A549 (cell line): ENCODE results near the gene ITM2B. TPM values are rescaled to one million over a fixed set of nuclear protein-coding genes. Genes with fewer than 3 reads are reported as not detected.
A peak's percentile ranks its signal among the peaks of the same experiment; 100 is the strongest.

Experiments used
- ATAC-seq, 2 experiments: fragments of 200-7000 bp in 1 of 2; fragments of >200 bp in 1 of 2; cut with Nextera tagmentation in 1 of 2; cut with Tn5 transposase in 1 of 2; 3 replicates each; pipeline versions ENCODE4 v1.8.0 to v1.9.1; 2018 to 2020; ENCODE audit warnings: mild to moderate bottlenecking in 1 of 2, moderate library complexity in 1 of 2
- CTCF ChIA-PET: fragments of 300-600 bp; sonication (Branson Sonifier 250); formaldehyde crosslinking; extraction: SDS; loops from one replicate; lab custom pipeline; 2021; ENCODE audit warnings: antibody characterized with exemption, inconsistent platforms; lab: Yijun Ruan, JAX
- POLR2A ChIA-PET: fragments of 350-600 bp; formaldehyde crosslinking; extraction: SDS; loops from one replicate; lab custom pipeline; 2021; ENCODE audit warnings: antibody characterized with exemption, inconsistent platforms; lab: Yijun Ruan, JAX
- DNase-seq, 2 experiments: peaks; one replicate each; pipeline versions ENCODE4 v3.0.0 to v3.0.0-alpha.2; 2011 to 2016; ENCODE audit warnings: low read depth in 1 of 2, low spot score in 1 of 2
- FAIRE-seq: peaks from 2 replicates; lab custom pipeline; 2011; peaks lifted over from hg19 to GRCh38; lab: Jason Lieb, UNC
- H3K27ac ChIP-seq, 2 experiments: fragments of >200 bp; sonication (Bioruptor Twin); formaldehyde crosslinking; 3 replicates each; pipeline ENCODE4 v1.5.1; 2016 to 2017
- H3K4me1 ChIP-seq: fragments of >200 bp; sonication (Bioruptor Twin); formaldehyde crosslinking; 3 replicates; pipeline ENCODE4 v1.6.1; 2016
- H3K4me2 ChIP-seq: fragments of >200 bp; sonication (Bioruptor Twin); formaldehyde crosslinking; 3 replicates; pipeline ENCODE4 v1.6.1; 2016
- H3K4me3 ChIP-seq: fragments of >200 bp; sonication (Bioruptor Twin); formaldehyde crosslinking; 3 replicates; pipeline ENCODE4 v1.5.1; 2016
- H3K9me3 ChIP-seq: fragments of >200 bp; sonication (Bioruptor Twin); formaldehyde crosslinking; 3 replicates; pipeline ENCODE4 v1.6.1; 2016
- BCL3 ChIP-seq: fragments of >200 bp; sonication (Bioruptor Twin); formaldehyde crosslinking; IDR thresholded peaks from 3 replicates; pipeline ENCODE4 v1.6.1; 2016
- CBX2 ChIP-seq: fragments of 200-600 bp; sonication (generic); IDR thresholded peaks from 2 replicates; pipeline ENCODE4 v1.6.1; 2016; ENCODE audit warnings: low read depth, mild to moderate bottlenecking, borderline replicate concordance
- CHD2 ChIP-seq: fragments of 150-350 bp; IDR thresholded peaks from 2 replicates; pipeline ENCODE4 v1.6.1; 2014; ENCODE audit warnings: low read length; ENCODE audit not compliant: partially characterized antibody
- CTCF ChIP-seq: fragments of >200 bp; sonication (Bioruptor Twin); formaldehyde crosslinking; IDR thresholded peaks from 3 replicates; pipeline ENCODE4 v1.5.1; 2016
- EHF ChIP-seq: fragments of 250-450 bp; sonication (Bioruptor Pico); IDR thresholded peaks from 2 replicates; pipeline ENCODE4 v1.5.0; 2020; ENCODE audit warnings: mild to moderate bottlenecking
- FOSL2 ChIP-seq, 2 experiments: fragments of 450-650 bp in 1 of 2; fragments of >200 bp in 1 of 2; sonication (Bioruptor Twin) in 1 of 2; formaldehyde crosslinking; IDR thresholded peaks; 2 replicates each; pipeline versions ENCODE4 v1.5.0 to v1.6.1; 2016 to 2020; ENCODE audit warnings: mild to moderate bottlenecking in 1 of 2, moderate library complexity in 1 of 2
- FOXS1 ChIP-seq: fragments of 250-450 bp; sonication (Bioruptor Pico); IDR thresholded peaks from 2 replicates; pipeline ENCODE4 v1.5.0; 2020; ENCODE audit warnings: mild to moderate bottlenecking, moderate library complexity
- HOXB13 ChIP-seq: fragments of 250-450 bp; sonication (Bioruptor Pico); IDR thresholded peaks from 2 replicates; pipeline ENCODE4 v1.5.0; 2020; ENCODE audit warnings: low read depth, mild to moderate bottlenecking, moderate library complexity
- HOXB5 ChIP-seq: fragments of 250-450 bp; sonication (Bioruptor Pico); IDR thresholded peaks from 2 replicates; pipeline ENCODE4 v1.5.0; 2020; ENCODE audit warnings: mild to moderate bottlenecking, moderate library complexity
- JUN ChIP-seq, 2 experiments: fragments of >200 bp; sonication (Bioruptor Twin); formaldehyde crosslinking; IDR thresholded peaks; 2 replicates in 1 of 2; 3 replicates in 1 of 2; pipeline ENCODE4 v1.6.1; 2016 to 2017
- KDM1A ChIP-seq: fragments of 200-600 bp; sonication (generic); IDR thresholded peaks from 2 replicates; pipeline ENCODE4 v1.6.1; 2016; ENCODE audit warnings: low read depth, mild to moderate bottlenecking
- MAFK ChIP-seq: fragments of 450-650 bp; IDR thresholded peaks from 2 replicates; pipeline ENCODE4 v1.6.1; 2014; ENCODE audit not compliant: partially characterized antibody
- PHF8 ChIP-seq: fragments of 200-600 bp; sonication (generic); IDR thresholded peaks from 2 replicates; pipeline ENCODE4 v1.6.1; 2016; ENCODE audit warnings: low read depth, mild to moderate bottlenecking, antibody characterized with exemption, moderate library complexity, borderline replicate concordance
- POLR2A ChIP-seq: IDR thresholded peaks from 2 replicates; pipeline ENCODE4 v1.6.1; 2012; ENCODE audit warnings: mild to moderate bottlenecking, low read length
- REST ChIP-seq: fragments of 200-600 bp; sonication (generic); IDR thresholded peaks from 2 replicates; pipeline ENCODE4 v1.6.1; 2016; ENCODE audit warnings: antibody characterized with exemption, mild to moderate bottlenecking, moderate library complexity
- ZSCAN20 ChIP-seq: fragments of 250-450 bp; sonication (Bioruptor Pico); IDR thresholded peaks from 2 replicates; pipeline ENCODE4 v1.8.0; 2022; ENCODE audit warnings: mild to moderate bottlenecking, moderate library complexity
- WGBS: methylation state at CpG from one replicate; pipeline ENCODE4 v1.1.6; 2017; ENCODE audit errors: missing lambda C conversion rate; 5-methylcytosine and 5-hydroxymethylcytosine counted together
- polyA minus RNA-seq: library from RNA; depleted of rRNA, polyadenylated mRNA; stranded (reverse); fragments of >200 nt; gene quantifications from 2 replicates; pipeline ENCODE4 v1.2.3, GENCODE V29; 2011; rRNA and poly(A)+ RNA removed
- polyA plus RNA-seq, 4 experiments: library from polyadenylated mRNA; depleted of rRNA in 3 of 4; stranded (reverse); fragments of >200 nt; fragmentation: RNase III in 1 of 4; extraction: RNeasy Plus Mini Kit Qiagen cat#74134 plus additional on column Dnase treatment in 1 of 4; gene quantifications; 2 replicates in 3 of 4; 3 replicates in 1 of 4; pipeline ENCODE4 v1.2.3, GENCODE V29; 2011 to 2017
- TF ChIP-seq, protein P1 (sequence below): IDR thresholded peaks from 2 replicates; pipeline ENCODE4 v1.6.1; 2012
- TF ChIP-seq, protein P2 (sequence below): fragments of 450-650 bp; IDR thresholded peaks from 2 replicates; pipeline ENCODE4 v1.6.1; 2014; ENCODE audit warnings: antibody characterized with exemption
- TF ChIP-seq, protein P3 (sequence below): fragments of 250-450 bp; sonication (Bioruptor Pico); IDR thresholded peaks from 2 replicates; pipeline ENCODE4 v1.5.0; 2021; ENCODE audit warnings: mild to moderate bottlenecking, moderate library complexity, borderline replicate concordance

The ITM2B gene
- polyA plus RNA-seq (2011; rRNA removed) (226 and 234 TPM in 2 replicates), polyA plus RNA-seq (2017; fragmentation: RNase III; extraction: RNeasy Plus Mini Kit Qiagen cat#74134 plus additional on column Dnase treatment) (94.1 to 116 TPM (median 115 TPM) in 3 replicates), polyA minus RNA-seq (23.6 and 23.8 TPM in 2 replicates)
- 57.7 and 60.8 TPM in 2 replicates for polyA plus RNA-seq (2012; cell fraction: cytosol; rRNA removed)
- 35.4 and 40.4 TPM in 2 replicates for polyA plus RNA-seq (2012; cell fraction: nucleus; rRNA removed)

DNA sequence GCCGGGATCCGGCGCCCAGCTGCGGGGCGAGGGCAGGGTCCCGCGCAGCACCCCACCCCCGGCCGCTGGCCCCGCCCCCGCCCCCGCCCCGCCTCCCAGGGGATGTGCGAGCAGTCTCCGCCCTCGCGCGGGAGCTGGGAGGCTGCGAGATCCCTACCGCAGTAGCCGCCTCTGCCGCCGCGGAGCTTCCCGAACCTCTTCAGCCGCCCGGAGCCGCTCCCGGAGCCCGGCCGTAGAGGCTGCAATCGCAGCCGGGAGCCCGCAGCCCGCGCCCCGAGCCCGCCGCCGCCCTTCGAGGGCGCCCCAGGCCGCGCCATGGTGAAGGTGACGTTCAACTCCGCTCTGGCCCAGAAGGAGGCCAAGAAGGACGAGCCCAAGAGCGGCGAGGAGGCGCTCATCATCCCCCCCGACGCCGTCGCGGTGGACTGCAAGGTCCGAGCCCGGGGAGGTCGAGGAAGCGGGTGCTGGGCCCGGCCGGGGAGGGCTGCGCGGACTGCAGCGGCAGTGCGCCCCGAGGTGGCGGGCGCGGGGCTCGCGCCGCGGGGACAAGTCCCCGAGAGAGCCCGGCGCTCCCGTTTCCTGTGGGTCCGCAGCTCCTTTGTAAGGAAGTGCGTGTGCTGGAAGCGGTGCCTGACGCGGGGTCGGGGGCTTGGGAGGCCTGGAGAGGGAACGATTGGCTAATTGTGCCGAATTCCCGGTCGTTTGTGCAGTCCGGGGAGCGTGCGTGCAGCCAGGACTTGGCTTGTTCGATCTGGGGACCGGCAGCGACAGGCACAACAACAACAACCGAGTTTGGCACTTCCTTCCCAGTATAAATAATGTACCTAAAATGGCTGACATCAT is at the start of gene ITM2B:
TSS of gene ITM2B (plus strand) at position 161 of the 843 bp plus-strand sequence. CDS start at position 316, 155 bp downstream.
- FAIRE-seq (no peak), ATAC-seq (peak; percentile 88 to 92), DNase-seq (peak; percentile 32 to 64)
- POLR2A ChIA-PET, result interaction anchor here (0.6 to 1.5 kb wide), 9 partner anchors 22 to 347 kb away, joined by 3 to 10 read pairs (median 4); partner anchors contain the start of genes MED4 and NUDT15
- peaks cover 51% of the 10 kb centered on the region for H3K4me1 ChIP-seq
- no peaks in the 10 kb centered on the region for H3K9me3 ChIP-seq
- CTCF ChIA-PET, result interaction anchor here (0.7 to 1.6 kb wide), 4 partner anchors 52 to 338 kb away, joined by 3 to 6 read pairs (median 4); partner anchors contain the start of gene NUDT15
- H3K27ac ChIP-seq, result peak within 1 kb of the TSS; percentile 89 to 95
- peak within 1 kb of the TSS; percentile 87 for H3K4me3 ChIP-seq
- peak within 1 kb of the TSS; percentile 95 for H3K4me2 ChIP-seq
- WGBS, result 2% methylated on average over 9 of the region's 94 CpGs
- TF ChIP-seq, protein P1, sequence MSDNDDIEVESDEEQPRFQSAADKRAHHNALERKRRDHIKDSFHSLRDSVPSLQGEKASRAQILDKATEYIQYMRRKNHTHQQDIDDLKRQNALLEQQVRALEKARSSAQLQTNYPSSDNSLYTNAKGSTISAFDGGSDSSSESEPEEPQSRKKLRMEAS, result peak; percentile 7; the same call in 1 of the 2 replicates
- peak; percentile 75 for TF ChIP-seq PHF8
- TF ChIP-seq JUN (IDR thresholded peaks at IDR 0.05), result peak; percentile 47 to 70; a peak in 3 of 5 replicates
- TF ChIP-seq KDM1A, result no peak
- peak; percentile 23; the same call in 1 of the 2 replicates for TF ChIP-seq POLR2A
- TF ChIP-seq MAFK, result no peak
- TF ChIP-seq CTCF, result peak; percentile 27; the same call in 2 of the 3 replicates
- TF ChIP-seq ZSCAN20 (CRISPR knock-in tag), result no peak
- TF ChIP-seq REST, result 0 out of 2 replicates have a peak, but pooled peaks have one; percentile 37
- peak; percentile 44; the same call in 2 of the 3 replicates for TF ChIP-seq BCL3
- TF ChIP-seq HOXB13 (CRISPR knock-in tag), result no peak

GRCh38 chr13:48184260-48184659 is 48.7 kb upstream of the ITM2B start:
- no peak for ATAC-seq
- 84% methylated on average over 4 of the region's 4 CpGs for WGBS
- TF ChIP-seq HOXB5 (CRISPR knock-in tag) (no peak), EHF (CRISPR knock-in tag) (no peak), CBX2 (no peak), FOXS1 (CRISPR knock-in tag) (no peak), FOSL2 (IDR thresholded peaks at IDR 0.05) (no peak), FOSL2 (CRISPR knock-in tag; IDR thresholded peaks at IDR 0.05) (no peak), REST (no peak), CHD2 (no peak)
- TF ChIP-seq, protein P2, sequence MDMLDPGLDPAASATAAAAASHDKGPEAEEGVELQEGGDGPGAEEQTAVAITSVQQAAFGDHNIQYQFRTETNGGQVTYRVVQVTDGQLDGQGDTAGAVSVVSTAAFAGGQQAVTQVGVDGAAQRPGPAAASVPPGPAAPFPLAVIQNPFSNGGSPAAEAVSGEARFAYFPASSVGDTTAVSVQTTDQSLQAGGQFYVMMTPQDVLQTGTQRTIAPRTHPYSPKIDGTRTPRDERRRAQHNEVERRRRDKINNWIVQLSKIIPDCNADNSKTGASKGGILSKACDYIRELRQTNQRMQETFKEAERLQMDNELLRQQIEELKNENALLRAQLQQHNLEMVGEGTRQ, result no peak
- TF ChIP-seq, protein P3, sequence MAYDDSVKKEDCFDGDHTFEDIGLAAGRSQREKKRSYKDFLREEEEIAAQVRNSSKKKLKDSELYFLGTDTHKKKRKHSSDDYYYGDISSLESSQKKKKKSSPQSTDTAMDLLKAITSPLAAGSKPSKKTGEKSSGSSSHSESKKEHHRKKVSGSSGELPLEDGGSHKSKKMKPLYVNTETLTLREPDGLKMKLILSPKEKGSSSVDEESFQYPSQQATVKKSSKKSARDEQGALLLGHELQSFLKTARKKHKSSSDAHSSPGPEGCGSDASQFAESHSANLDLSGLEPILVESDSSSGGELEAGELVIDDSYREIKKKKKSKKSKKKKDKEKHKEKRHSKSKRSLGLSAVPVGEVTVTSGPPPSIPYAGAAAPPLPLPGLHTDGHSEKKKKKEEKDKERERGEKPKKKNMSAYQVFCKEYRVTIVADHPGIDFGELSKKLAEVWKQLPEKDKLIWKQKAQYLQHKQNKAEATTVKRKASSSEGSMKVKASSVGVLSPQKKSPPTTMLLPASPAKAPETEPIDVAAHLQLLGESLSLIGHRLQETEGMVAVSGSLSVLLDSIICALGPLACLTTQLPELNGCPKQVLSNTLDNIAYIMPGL (CRISPR knock-in tag), result no peak

More at GRCh38 chr13:48184260-48184659, 48.7 kb upstream of the ITM2B start:
- ChIA-PET CTCF (no interaction called here), POLR2A (no interaction called here)
- Histone ChIP-seq H3K27ac (no peak overlapping the region), H3K4me1 (no peaks in the 10 kb centered on the region), H3K9me3 (no peaks in the 10 kb centered on the region), H3K4me3 (no peak overlapping the region), H3K4me2 (no peak overlapping the region)
- FAIRE-seq (no peak), DNase-seq (no peak)
